HPDE6-E6E7 (cell line): Measurements from ENCODE around the gene ATXN7L3.
"Not testable (repeated sequence)": the region's sequence is repeated elsewhere in the genome, so short reads cannot be mapped to it uniquely, and the experiment has no call there.

Experiments used
- DNase-seq: peaks from one replicate; pipeline ENCODE4 v3.0.0; 2011; ENCODE audit warnings: missing footprints; ENCODE audit errors: extremely low spot score

ATXN7L3 gene

GRCh38 chr17:44174427-44174826 lies 25.3 kb downstream of the ATXN7L3 start:
- no peak for DNase-seq

DNA sequence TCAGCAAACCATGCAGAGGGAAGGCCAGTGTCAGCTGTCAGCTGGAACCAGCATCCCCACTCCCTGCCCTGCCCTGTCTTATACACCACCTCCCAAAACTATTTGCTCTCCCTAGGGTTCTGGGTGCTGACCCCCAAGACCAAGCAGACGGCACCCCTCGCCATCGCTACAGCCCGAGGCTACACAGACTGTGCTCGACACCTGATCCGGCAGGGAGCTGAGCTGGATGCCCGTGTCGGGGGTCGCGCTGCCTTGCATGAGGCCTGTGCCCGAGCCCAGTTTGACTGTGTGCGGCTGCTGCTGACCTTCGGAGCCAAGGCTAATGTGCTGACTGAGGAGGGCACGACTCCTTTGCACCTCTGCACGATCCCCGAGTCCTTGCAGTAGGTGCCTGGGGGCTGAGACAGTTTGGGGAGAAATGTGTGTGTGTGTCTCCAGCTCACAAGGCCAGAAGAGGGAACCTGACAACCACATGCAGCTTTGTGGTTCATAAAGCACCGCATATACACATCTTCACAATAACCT lies 27.7 kb downstream of the ATXN7L3 start:
- no peak for DNase-seq

GRCh38 chr17:44170499-44171201 lies 29.0 kb downstream of the ATXN7L3 start, which contains the start of gene ASB16:
TSS of gene ASB16 (plus strand) at chr17:44170704. CDS start at chr17:44170790, 86 bp downstream.
- no peak for DNase-seq

DNA sequence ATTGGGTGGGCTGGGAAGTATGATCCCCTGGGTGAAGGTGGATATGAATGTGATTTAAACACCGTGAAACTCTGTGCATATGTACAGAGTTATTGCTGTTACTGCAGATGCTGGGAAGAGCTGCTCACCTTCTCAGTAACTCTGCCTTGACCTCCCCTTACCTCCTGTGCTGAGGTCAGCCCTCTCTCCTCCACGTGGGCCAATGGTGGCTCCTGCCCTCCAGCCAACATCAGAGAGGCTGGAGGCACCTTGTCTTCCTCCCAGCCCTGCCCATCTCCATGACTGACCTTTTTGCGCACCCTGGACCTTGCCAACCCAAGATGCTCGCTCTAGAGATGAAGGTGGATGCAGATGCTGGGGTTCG lies 29.6 kb downstream of the ATXN7L3 start:
- no peak for DNase-seq

GRCh38 chr17:44167181-44167861 lies 32.4 kb downstream of the ATXN7L3 start:
- no peak for DNase-seq

GRCh38 chr17:44164476-44164875 lies 35.2 kb downstream of the ATXN7L3 start:
- no peak for DNase-seq

DNA sequence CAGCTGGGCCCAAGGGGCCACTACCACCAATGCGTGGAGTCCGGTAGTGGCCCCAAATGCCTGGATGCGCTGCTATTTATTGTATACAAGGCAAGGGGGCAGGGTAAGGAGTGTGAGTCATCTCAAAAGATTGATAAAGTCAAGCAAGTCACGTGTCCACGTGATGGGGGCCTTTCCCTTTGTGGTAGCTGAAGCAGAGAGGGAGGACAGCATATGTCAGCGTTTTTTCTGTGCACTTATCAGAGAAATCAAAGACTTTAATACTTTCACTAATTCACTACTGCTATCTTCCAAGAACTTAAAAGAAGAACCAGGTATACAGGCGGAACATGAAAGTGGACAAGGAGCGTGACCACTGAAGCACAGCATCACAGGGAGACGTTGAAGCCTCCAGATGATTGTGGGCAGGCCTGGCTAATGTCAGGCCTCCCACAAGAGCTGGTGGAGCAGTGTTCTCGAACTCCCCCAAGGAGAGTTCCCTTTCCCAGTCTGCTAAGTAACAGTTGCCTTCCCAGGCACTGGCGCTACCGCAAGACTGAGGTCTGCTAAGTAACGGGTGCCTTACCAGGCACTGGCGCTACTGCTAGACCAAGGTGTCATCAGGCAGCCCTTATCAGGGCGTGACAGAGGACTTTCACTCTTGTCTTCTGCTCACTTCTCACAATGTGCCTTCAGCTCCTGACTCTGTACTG lies 40.0 kb downstream of the ATXN7L3 start:
- DNase-seq, result no peak

GRCh38 chr17:44155488-44155887 lies 44.2 kb downstream of the ATXN7L3 start:
- no peak for DNase-seq

DNA sequence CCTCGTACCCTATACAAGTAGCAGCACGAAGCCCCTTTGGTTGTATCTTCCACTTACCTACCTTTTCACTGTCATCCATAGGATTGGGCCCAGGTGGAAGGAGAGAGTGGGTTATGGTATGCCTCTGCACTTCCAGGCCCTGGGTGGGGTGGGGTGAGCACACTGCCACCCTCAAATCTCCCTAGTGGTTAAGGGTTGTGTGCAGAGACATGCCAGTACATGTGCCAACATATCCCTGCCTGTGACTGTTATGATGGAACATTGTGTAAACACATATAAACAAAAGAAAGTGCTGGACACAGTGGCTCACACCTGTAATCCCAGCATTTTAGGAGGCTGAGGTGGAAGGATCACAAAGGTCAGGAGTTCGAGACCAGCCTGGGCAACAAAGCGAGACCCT lies 46.8 kb downstream of the ATXN7L3 start:
- peak; percentile 67 for DNase-seq

GRCh38 chr17:44149750-44150329 lies 49.8 kb downstream of the ATXN7L3 start:
- no peak for DNase-seq

DNA sequence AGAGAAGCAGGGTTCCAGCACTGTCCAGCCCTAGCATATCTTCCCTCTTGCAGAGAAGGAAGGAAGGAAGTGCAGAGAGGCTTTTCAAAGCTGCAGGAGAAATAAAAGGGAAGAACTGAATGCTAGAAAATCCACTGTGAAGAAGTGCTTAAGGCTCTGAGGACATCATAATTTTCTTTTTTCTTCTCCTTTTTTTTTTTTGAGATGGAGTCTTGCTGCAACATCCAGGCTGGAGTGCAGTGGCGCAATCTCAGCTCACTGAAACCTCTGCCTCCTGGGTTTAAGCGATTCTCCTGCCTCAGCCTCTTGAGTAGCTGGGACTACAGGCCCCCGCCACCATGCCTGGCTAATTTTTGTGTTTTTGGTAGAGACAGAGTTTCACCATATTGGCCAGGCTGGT lies 50.6 kb downstream of the ATXN7L3 start:
- DNase-seq, result not testable (repeated sequence)

GRCh38 chr17:44147812-44148211 lies 51.9 kb downstream of the ATXN7L3 start:
- DNase-seq, result no peak

GRCh38 chr17:44146375-44147346 lies 53.0 kb downstream of the ATXN7L3 start:
- DNase-seq, result no peak

DNA sequence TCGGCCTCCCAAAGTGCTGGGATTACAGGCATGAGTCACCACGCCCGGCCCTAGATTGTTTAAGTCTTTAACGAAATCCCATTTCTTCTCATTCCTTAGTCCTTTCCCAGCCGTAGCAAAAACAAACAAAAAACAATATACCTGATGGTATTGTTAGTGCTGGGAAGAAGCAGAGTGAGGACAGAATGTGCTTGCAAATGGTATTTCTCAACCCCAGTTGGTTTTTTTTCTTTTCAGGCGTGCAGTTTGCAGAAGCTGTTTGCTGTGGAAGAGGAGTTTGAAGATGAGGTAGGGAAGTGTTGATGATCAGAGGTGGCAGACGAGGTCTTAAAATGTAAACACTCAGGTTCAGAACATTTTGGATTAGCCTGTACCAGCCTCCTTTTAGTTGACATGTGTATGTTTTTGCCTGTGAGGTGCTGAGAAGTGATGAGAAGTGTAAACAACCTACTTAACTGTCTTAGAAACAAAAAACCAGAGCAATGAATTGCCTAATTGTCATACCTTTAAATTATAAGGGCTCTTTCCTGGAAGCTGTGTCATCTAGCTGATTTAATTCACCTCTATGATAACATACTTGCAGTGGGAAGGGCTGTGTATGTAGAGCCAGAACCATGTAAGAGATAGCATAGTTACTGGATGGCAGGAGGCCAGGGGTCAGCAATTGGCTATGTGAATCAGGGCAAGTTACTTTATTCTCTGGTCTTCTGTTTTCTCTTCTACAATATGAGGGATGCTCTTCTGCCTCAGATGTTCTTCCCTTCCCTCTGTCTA lies 54.5 kb downstream of the ATXN7L3 start:
- DNase-seq, result no peak

GRCh38 chr17:44143921-44144320 lies 55.8 kb downstream of the ATXN7L3 start:
- not testable (repeated sequence) for DNase-seq
